Esophagus muscularis mucosa (tissue), 4 donors: ENCODE measurements around the gene BLM.

ENCODE experiments used
- CTCF ChIP-seq, 3 experiments: fragments of 200-600 bp in 2 of 3; fragments of 450-650 bp in 1 of 3; sonication (generic) in 2 of 3; IDR thresholded peaks; one replicate each; pipeline ENCODE4 v1.5.1; 2017 to 2019; ENCODE audit warnings: antibody characterized with exemption in 3 of 3, mild to moderate bottlenecking in 2 of 3, moderate library complexity in 1 of 3
- EP300 ChIP-seq: sonication (generic); formaldehyde crosslinking; IDR thresholded peaks from one replicate; pipeline ENCODE4 v1.6.1; 2017; ENCODE audit warnings: antibody characterized with exemption
- POLR2A ChIP-seq: fragments of 450-650 bp; IDR thresholded peaks from one replicate; pipeline ENCODE4 v1.6.1; 2017; ENCODE audit warnings: antibody characterized with exemption, moderate library complexity, mild to moderate bottlenecking, low read depth
- POLR2AphosphoS5 ChIP-seq, 2 donors: sonication (generic); formaldehyde crosslinking; IDR thresholded peaks; one replicate each; pipeline ENCODE4 v1.6.1; 2017; ENCODE audit warnings: antibody characterized with exemption in 2 of 2

DNA sequence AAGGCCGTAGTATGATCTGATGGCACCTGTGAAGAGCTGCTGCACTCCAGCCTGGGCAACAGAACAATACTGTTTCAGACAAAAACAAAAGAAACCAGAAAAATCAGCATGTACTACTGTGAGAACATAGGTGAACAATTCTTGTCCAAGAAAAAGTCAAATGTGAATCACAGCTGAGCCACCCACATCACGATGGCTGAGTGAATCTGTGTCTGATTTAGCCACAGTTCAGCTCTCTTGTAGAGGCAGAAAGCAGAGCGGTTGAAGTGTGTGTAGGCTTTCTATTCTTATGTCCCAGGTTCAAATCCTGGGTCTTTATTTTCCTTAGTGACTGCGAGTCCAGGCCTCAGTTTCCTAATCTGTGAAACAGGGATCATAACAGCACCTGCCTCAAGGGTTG is 146.8 kb downstream of the BLM start:
- TF ChIP-seq POLR2A (no peak), POLR2AphosphoS5 (IDR thresholded peaks at IDR 0.05) (no peak), CTCF (IDR thresholded peaks at IDR 0.05) (no peak), EP300 (no peak)
